HL-60 (cell line): ENCODE results near the gene SPRYD7.

Experiments
- CTCF ChIP-seq: IDR thresholded peaks from one replicate; pipeline ENCODE4 v1.5.1; 2011; ENCODE audit warnings: low read length, control low read depth, inconsistent platforms; ENCODE audit not compliant: insufficient read depth
- POLR2AphosphoS5 ChIP-seq: IDR thresholded peaks from 2 replicates; pipeline ENCODE4 v1.6.1; 2012; ENCODE audit warnings: low read depth
- SPI1 ChIP-seq: IDR thresholded peaks from 2 replicates; pipeline ENCODE4 v1.6.1; 2012; ENCODE audit warnings: low read depth, mild to moderate bottlenecking, borderline replicate concordance

DNA sequence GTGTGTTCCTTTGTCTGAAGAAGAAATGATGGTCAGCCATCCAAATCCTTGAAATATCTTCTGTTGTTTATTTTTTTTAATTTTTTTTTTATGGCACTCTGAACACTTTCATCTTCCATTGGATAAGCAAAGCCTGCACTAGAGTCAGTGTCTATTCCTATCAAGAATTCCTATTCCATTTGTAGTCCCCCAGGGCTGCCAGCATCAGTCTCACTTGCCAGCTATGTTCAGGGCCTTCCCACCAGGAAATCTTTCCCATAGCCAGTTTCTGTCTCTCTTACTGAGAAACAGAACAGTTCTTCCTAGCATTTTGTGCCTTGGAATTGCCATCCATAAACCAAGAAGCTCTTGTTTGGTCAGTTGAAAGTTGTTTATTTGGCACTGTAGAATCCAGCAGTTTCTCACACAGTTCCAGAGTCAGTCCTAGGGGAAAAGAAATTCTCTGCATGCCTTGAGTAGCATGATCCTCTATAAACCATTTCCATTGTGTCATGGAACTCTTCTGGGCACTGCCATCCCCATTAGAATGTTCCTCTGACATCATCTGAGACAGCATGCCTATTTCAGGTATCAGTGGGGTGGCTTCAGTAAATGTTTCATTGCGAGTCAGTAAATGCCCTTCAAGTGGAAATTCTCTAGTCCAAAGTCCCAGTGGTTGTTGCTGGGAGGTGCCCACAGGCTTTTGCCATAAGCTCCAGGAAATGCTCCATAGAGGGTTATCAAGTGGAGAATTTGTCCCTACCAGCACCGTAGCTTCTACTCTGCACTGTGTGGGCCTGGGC, 18.7 kb upstream of the SPRYD7 start:
- TF ChIP-seq CTCF (no peak), SPI1 (no peak), POLR2AphosphoS5 (no peak)
